Measurements from ENCODE around the gene VAV2. TPM values are rescaled to one million over a fixed set of nuclear protein-coding genes. Genes with fewer than 3 reads are reported as not detected.

Gene VAV2
- total RNA-seq, 1 donor from 2014 or later, result 21.0 TPM

- DNase-seq (ENCODE audit: low read depth, low spot score), result no peak
These were observed 38.0 kb downstream of the VAV2 start for GRCh38 chr9:133953976-133954709.

- DNase-seq (ENCODE audit: low read depth, low spot score), result no peak
These were observed 38.5 kb downstream of the VAV2 start for GRCh38 chr9:133953621-133953975.

- no peak for DNase-seq (ENCODE audit: low read depth, low spot score)
These were observed 39.2 kb downstream of the VAV2 start for GRCh38 chr9:133952598-133953550.

GRCh38 chr9:133951265-133951664 lies 40.9 kb downstream of the VAV2 start:
- no peak for DNase-seq (ENCODE audit: low read depth, low spot score)

- DNase-seq (ENCODE audit: low read depth, low spot score), result no peak
These were observed 41.5 kb downstream of the VAV2 start for GRCh38 chr9:133950629-133951111.

- DNase-seq (ENCODE audit: low read depth, low spot score), result no peak
These were observed 41.9 kb downstream of the VAV2 start for GRCh38 chr9:133950192-133950591.

GRCh38 chr9:133949486-133950061 lies 42.5 kb downstream of the VAV2 start:
- no peak for DNase-seq (ENCODE audit: low read depth, low spot score)

GRCh38 chr9:133948561-133949485 lies 43.3 kb downstream of the VAV2 start:
- no peak for DNase-seq (ENCODE audit: low read depth, low spot score)

GRCh38 chr9:133948131-133948530 lies 44.0 kb downstream of the VAV2 start:
- peak; percentile 52 for DNase-seq (ENCODE audit: low read depth, low spot score)

- DNase-seq (ENCODE audit: low read depth, low spot score), result no peak
These were observed 45.2 kb downstream of the VAV2 start for GRCh38 chr9:133946840-133947486.

GRCh38 chr9:133945977-133946753 lies 46.0 kb downstream of the VAV2 start:
- DNase-seq (ENCODE audit: low read depth, low spot score), result no peak

- DNase-seq (ENCODE audit: low read depth, low spot score), result no peak
These were observed 46.7 kb downstream of the VAV2 start for GRCh38 chr9:133945314-133945975.

GRCh38 chr9:133944746-133945135 lies 47.4 kb downstream of the VAV2 start:
- DNase-seq (ENCODE audit: low read depth, low spot score), result peak; percentile 60

- DNase-seq (ENCODE audit: low read depth, low spot score), result no peak
These were observed 48.1 kb downstream of the VAV2 start for GRCh38 chr9:133943781-133944745.

GRCh38 chr9:133943036-133943780 lies 48.9 kb downstream of the VAV2 start:
- no peak for DNase-seq (ENCODE audit: low read depth, low spot score)

GRCh38 chr9:133942206-133942975 lies 49.7 kb downstream of the VAV2 start:
- no peak for DNase-seq (ENCODE audit: low read depth, low spot score)

Measured in pulmonary artery endothelial cell (primary cell).